Hair follicle dermal papilla cell (primary cell): ENCODE measurements around the gene LY6G6F. TPM values are rescaled to one million over a fixed set of nuclear protein-coding genes. Genes with fewer than 3 reads are reported as not detected.

Source experiments
- total RNA-seq: library from RNA; depleted of rRNA; stranded (reverse); fragments of >200 nt; gene quantifications from 2 replicates; pipeline ENCODE4 v1.2.3, GENCODE V29; 2012

LY6G6F gene, protein sequence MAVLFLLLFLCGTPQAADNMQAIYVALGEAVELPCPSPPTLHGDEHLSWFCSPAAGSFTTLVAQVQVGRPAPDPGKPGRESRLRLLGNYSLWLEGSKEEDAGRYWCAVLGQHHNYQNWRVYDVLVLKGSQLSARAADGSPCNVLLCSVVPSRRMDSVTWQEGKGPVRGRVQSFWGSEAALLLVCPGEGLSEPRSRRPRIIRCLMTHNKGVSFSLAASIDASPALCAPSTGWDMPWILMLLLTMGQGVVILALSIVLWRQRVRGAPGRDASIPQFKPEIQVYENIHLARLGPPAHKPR
- not detected in 2 replicates for total RNA-seq

DNA sequence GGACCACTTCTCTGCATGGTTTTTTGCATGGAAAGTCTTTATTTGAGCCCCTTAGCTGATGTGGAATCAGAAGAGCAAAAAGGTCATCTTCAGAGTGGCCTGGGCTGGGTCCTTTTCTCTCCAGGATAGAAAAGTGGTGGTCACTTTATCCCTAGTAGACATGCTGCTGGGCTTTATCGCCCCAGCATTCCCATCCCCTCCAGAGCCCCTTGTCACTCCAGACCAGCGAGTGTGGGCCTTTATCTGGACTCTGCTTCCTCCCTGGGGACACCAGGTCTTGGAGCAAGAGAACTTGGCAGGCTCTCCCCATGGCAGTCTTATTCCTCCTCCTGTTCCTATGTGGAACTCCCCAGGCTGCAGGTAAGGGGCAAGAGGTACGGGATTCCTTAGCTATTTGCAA is at the start of gene LY6G6F:
LY6G6F (plus strand) TSS at position 268 of the 400 bp plus-strand sequence; CDS start at position 309, 41 bp downstream.

GRCh38 chr6:31660381-31661261 is 46.0 kb upstream of the LY6G6F start, which contains the start of gene C6orf47:
Gene C6orf47, minus strand, starts transcription at chr6:31660778. Its CDS starts 831 bp downstream, at chr6:31659947.

GRCh38 chr6:31664790-31665500 is 41.7 kb upstream of the LY6G6F start, which contains the start of gene GPANK1:
Gene GPANK1, minus strand, starts transcription at chr6:31664997. Its CDS starts 519 bp downstream, at chr6:31664478.

DNA sequence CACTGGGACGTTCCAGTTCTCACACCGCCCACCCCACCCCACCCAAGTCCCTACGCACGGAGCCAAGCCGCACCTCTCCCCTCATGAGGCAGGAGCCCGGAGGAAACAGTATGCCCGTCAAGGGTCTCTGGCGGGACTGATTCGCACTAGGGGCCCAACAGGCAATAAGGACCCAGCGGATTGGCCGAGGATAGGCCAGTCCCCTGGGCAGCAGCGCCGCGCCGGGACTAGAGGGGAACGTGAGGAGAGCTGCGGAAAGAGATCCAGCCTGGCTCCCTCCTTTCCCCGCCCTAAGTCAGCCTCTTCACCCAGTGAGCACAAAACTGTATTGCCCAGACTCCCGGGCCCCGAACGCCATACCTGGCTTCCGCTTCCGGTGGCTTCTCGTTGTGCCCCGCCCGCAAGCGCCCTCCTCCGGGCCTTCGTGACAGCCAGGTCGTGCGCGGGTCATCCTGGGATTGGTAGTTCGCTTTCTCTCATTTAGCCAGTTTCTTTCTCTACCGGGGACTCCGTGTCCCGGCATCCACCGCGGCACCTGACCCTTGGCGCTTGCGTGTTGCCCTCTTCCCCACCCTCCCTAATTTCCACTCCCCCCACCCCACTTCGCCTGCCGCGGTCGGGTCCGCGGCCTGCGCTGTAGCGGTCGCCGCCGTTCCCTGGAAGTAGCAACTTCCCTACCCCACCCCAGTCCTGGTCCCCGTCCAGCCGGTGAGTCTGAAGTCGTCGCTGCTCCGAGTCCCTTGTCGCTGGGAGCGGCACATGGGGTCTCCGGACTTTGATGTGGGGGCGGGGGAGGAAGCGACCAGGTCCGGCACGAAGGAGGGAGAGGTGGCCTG is 40.9 kb upstream of the LY6G6F start, which contains the start of gene CSNK2B:
CSNK2B (plus strand) TSS at position 580 of the 836 bp plus-strand sequence. CDS start 752 bp downstream, outside the sequence.

DNA sequence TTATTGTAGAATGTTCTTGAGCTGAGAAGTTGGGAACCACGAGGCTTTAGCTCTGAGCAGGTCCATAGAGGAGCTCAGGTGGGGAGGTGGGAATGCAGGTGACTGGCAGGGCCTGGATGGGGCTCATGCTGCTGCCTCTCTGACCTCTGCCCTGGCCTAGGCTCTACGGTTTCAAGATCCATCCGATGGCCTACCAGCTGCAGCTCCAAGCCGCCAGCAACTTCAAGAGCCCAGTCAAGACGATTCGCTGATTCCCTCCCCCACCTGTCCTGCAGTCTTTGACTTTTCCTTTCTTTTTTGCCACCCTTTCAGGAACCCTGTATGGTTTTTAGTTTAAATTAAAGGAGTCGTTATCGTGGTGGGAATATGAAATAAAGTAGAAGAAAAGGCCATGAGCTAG is 37.0 kb upstream of the LY6G6F start, which contains the start of gene LY6G5B:
LY6G5B (plus strand) TSS at position 301 of the 400 bp plus-strand sequence. CDS start 975 bp downstream, outside the sequence.

GRCh38 chr6:31680226-31681134 is 26.2 kb upstream of the LY6G6F start, which contains the start of gene LY6G5C:
Gene LY6G5C, minus strand, starts transcription at chr6:31681067. Its CDS starts 694 bp downstream, at chr6:31680373.

DNA sequence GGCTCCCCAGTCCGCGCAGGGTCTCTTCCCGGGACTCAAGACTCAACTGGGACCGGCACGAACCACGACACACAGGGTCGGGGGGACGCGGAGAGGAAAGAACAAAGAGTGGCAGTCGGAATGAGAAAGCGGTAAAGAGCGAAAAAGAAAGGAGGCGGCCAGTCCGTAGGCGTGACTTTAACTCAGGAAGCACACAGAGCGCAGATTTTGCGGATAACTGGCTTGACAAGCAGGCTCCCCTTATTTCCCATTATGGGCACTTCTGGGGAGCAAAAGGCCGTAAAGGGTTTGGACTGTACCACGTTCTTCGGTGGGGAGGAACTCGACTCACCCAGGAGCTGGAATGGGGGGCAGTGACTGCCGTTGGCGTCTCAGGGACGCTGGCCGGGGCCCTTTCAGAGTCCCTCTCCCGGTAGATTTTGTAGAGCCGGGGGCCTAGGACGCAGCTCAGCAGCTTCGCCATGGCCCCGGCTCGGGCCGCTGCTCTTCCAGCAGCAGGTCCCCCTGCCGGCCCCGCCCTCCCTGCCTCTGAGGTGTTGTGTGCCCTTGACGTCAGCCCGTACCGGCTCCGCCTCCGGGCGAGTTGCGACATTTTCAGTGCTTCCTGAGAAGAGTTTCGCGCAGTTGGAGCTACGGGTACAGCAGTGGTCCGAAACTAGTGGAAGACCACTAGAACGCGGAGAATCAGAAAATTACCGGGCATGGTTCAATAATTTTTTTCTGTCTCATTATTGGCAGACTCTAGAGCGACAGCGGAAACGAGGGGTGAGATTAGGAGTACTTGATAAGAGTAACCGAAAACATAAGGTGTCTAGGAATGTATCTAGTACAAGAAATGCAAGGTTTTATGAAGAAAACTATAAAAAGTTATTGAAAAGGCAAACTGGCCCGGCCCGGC is 3.6 kb upstream of the LY6G6F start, which contains the start of gene ABHD16A:
ABHD16A (minus strand) TSS at position 506 of the 898 bp plus-strand sequence; CDS start at position 463, 43 bp downstream.

GRCh38 chr6:31715022-31715958 is 8.6 kb downstream of the LY6G6F start, which contains the start of gene LY6G6D:
Gene LY6G6D, plus strand, starts transcription at chr6:31715348. Its CDS starts 8 bp downstream, at chr6:31715356.

GRCh38 chr6:31721351-31722020 is 14.8 kb downstream of the LY6G6F start, which contains the start of gene LY6G6C:
Gene LY6G6C, minus strand, starts transcription at chr6:31721746. Its CDS starts 67 bp downstream, at chr6:31721679.

DNA sequence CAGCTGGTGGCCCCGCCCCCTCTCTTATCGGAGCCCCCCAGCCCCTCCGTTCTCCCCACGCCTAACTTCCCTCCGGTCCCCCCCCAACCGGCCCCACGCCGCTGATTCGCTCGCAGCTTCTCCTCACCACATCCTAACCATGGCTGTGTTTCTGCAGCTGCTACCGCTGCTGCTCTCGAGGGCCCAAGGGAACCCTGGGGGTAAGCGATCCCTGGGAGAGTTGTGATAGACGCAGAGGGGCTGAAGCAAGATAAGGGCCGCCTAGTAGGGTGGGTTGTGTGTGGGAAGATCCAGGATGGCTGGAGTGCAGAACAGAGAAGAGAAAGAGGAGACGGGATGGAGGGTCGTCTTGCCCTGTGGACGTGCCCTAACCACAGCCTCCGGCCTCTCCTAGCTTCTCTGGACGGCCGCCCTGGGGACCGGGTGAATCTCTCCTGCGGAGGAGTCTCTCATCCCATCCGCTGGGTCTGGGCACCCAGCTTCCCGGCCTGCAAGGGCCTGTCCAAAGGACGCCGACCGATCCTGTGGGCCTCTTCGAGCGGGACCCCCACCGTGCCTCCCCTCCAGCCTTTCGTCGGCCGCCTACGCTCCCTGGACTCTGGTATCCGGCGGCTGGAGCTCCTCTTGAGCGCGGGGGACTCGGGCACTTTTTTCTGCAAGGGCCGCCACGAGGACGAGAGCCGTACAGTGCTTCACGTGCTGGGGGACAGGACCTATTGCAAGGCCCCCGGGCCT is 16.7 kb downstream of the LY6G6F start, which contains the start of gene MPIG6B:
MPIG6B (plus strand) TSS at position 129 of the 735 bp plus-strand sequence; CDS start at position 140, 11 bp downstream.

GRCh38 chr6:31728767-31729514 is 22.3 kb downstream of the LY6G6F start, which contains the start of gene DDAH2:
Gene DDAH2, minus strand, starts transcription at chr6:31729299. Its CDS starts 138 bp downstream, at chr6:31729161.

GRCh38 chr6:31736021-31736767 is 29.5 kb downstream of the LY6G6F start, which contains the start of gene CLIC1:
Gene CLIC1, minus strand, starts transcription at chr6:31736530. Its CDS starts 230 bp downstream, at chr6:31736300.

DNA sequence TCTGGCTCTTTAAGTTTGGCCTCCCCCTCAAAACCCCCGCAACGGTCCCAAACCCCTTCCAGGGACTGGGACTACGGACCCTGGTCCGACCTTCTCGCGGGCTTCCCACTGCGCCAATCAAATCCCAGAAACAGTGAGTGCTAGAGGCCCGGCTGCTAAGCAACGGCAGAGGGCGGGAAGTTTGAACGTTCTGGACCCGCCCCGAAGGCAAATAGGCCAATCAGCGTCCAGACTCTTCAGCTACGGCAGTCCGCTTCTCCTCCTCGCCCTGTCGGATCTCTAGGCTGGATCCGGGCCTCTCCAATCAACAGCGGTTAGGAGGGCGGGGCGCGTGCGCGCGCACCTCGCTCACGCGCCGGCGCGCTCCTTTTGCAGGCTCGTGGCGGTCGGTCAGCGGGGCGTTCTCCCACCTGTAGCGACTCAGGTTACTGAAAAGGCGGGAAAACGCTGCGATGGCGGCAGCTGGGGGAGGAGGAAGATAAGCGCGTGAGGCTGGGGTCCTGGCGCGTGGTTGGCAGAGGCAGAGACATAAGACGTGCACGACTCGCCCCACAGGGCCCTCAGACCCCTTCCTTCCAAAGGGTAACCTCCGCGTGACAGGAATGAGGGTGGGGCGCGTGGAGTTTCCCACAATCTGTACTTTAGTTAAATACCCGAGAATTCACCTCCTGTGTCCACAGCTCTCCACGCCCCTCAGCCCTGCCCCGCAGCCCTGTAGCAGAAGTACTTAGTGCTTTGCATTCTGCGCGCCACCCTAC is 33.2 kb downstream of the LY6G6F start, which contains the start of gene MSH5:
MSH5 (plus strand) TSS at position 367 of the 758 bp plus-strand sequence. CDS start 462 bp downstream, outside the sequence.

